TTC549 (cell line): Measurements from ENCODE around the gene HNRNPL.
"Not testable (repeated sequence)": the region's sequence is repeated elsewhere in the genome, so short reads cannot be mapped to it uniquely, and the experiment has no call there.

Experiments
- FAIRE-seq: peaks from 2 replicates; lab custom pipeline; 2012; peaks lifted over from hg19 to GRCh38; lab: Jason Lieb, UNC

Gene HNRNPL

DNA sequence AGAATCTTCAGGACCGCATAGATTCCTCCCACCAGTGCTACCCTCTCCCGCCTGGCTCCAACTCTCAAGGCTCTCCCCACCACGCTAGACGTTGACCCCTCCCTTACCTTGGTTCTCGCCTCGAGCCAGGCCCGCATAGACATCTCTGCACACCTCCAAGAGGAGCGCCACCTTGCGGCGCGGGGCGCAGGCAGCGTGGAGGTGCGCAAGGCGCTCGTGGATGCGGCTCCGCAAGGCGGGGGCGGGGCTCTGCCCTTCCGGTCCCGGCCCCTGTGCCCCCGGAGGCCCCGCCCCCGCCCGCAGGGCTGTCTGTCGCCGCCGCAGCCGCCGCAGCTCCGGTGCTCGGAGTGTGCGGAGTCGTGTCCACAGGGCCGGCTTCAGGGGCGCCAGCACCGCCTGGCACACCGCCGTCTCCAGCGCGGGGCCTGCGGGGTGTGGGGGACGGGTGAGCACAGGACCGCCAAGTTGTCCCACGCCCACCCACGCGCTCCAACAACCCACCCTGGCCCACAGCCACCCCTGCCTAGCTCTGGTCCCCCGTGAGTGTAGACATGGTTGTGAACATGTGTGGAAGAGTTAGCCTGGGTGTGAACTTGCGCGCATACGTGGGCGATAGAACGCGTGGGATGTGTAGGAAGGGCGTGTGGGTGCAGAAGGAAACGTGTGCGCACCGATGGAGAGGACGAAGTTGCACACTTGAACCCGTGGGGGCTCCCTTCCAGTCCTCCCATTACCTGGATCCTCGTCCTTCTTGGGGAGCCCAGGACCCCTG, 20.2 kb upstream of the HNRNPL start:
- FAIRE-seq: no peak

DNA sequence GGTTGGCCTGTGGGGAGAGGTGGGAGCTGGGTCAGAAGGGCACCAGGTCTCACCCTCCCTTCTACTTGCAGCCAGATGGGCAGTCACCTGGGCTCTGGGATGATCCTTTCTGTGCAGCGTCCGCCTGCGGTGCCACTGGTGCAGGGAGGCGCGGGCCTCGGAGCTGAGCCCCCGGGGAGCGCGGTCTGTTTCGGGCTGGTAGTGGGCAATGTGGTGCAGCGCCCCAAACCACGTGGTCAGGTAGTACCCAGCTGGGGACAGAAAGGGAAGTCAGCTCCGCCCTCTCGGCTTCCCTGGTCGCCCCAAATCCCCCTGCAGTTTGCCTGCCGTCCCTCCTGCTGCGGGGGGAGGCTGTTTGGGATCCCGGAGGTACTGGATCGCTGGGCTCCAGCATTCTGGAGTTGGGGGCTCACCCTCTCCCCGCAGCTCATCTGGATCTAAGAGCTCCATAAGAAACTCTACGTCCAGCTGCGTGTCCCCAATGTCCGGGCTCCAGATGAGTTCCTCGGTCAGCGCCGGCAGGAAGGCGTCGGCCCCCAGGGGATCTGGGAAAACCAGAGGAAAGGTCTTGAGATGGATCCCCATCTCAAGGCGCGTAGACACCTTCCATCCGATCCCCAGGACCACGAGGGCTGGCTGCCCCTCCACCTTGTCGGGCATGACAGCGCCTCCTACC, 19.5 kb upstream of the HNRNPL start:
- FAIRE-seq: no peak

DNA sequence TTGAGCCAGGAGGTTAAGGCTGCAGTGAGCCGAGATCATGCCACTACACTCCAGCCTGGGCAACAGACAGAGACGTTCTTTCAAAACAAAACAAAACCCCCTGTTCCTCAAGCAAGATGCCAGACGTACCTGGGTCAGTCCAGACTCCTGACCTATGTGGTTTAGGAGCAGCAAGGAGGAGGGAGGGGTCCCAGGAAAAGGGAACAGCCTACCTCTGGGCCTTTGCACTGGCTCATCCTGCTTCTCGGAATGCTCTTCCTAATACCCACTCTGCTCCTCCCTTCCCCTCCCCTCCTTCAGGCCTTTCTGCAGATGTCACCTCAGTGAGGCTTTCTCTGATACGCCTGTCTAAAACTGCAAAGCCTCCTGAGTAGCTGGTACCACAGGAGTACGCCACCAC, 18.8 kb upstream of the HNRNPL start:
- no peak for FAIRE-seq

DNA sequence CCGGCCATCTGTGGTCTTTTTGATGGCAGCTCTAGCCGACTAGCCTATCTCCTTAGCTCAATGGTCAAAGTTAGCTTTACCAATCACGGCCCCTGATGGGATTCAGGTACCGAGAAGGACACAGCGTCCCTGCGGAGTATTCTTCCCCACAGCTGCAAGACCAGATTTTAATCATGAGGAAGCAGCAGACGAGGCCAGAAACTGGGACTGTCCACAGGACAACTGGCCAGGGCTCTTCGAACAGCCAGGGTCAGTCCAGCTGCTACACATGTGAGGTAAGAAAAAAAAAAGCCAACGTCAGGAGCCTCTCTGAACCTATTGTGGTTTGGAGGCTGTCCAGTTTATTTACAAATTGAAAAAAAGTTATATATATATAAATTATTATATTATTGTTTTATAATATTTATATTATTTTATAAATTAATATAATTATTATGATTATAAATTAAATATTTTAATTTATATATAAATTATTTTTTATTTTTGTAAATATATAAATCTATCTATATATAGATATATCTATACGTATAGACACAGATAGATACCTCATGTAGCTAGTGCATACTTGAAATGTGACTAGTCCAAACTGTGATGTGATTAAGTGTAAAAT, 17.5 kb upstream of the HNRNPL start:
- peak; percentile 74 for FAIRE-seq

DNA sequence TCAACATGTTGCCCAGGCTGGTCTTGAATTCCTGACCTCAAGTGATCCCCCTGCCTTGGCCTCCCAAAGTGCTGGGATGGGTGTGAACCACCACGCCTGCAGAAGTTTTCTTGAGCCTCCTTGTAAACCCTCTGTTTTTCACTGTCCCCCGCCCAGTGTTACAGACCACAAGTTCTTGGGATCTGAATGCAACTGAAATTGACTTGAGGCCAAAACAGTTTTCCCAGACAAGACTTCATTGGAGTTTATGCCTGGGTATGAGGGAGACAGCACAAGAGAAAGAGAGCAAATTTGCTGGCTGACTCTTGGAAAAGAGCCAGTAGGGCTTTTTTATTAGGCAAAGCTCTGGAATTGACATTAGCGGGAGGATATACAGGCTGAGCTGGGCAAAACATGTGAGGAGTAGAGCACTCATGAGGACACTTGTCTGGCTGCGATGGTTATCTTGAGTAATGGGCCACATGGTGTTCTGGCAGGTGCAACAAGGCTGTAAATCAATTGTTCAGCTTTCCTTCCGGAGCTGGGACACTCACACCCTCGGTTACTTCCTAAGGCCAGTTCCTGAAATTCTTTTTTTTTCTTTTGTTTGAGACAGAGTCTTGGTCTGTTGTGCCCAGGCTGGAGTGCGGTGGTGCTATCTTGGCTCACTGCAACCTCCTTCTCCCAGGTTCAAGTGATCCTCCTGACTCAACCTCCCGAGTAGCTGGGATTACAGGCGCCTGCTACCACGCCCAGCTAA, 12.7 kb upstream of the HNRNPL start:
- FAIRE-seq: no peak

DNA sequence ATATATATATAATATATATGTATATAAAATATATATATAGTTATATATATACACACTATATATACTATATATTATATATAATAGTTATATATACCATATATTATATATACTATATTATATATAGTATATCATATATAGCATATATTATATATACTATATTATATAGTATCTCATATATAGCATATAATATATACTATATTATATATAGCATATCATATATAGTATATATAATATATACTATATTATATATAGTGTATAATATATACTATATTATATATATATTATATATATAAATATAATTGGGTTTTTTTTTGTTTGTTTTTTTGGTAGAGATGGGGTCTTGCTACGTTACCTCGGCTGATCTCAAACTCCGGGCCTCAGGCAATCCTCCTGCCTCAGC, 11.6 kb upstream of the HNRNPL start:
- peak; percentile 87 for FAIRE-seq

DNA sequence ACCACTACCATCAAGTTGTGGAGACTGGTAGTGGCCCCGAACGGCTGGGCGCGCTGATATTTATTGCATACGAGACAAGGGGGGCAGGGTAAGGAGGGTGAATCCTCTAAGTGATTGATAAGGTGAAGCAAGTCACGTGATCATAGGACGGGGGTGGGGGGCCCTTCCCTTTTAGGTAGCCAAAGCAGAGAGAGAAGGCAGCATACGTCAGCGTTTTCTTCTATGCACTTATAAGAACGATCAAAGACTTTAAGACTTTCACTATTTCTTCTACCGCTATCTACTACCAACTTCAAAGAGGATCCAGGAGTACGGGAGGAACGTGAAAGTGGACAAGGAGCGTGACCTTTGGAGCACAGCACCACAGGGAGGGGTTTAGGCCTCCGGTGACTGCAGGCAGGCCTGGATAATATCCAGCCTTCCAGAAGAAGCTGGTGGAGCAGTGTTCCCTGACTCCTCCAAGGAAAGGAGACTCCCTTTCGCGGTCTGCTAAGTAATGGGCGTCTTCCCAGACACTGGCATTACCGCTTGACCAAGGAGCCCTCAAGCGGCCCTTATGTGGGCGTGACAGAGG, 9.9 kb upstream of the HNRNPL start:
- FAIRE-seq: not testable (repeated sequence)

DNA sequence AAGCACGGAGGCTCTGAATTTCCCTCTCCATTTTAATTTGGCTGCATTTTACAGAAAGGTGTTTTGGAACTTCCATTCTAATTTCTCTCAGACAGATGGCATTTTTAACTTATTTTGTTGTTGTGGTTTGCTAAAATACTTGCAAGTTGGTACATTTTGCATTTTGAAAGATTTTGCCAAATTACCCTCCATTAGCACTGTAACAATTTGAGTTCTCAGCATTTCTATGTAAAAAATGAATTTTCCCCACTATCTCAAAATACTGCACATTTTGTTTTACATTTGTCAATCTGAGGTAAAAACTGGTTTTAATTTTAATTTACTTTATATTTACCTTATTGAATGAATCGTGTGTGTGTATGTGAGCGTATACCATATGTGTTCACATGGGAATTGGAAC, 7.0 kb upstream of the HNRNPL start:
- no peak for FAIRE-seq

DNA sequence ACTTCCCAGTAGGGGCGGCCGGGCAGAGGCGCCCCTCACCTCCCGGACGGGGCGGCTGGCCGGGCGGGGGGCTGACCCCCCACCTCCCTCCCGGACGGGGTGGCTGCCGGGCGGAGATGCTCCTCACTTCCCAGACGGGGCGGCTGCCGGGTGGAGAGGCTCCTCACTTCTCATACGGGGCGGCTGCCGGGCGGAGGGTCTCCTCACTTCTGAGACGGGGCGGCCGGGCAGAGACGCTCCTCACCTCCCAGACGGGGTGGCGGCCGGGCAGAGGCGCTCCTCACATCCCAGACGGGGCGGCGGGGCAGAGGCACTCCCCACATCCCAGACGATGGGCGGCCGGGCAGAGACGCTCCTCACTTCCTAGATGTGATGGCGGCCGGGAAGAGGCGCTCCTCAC, 6.0 kb upstream of the HNRNPL start:
- FAIRE-seq: not testable (repeated sequence)

DNA sequence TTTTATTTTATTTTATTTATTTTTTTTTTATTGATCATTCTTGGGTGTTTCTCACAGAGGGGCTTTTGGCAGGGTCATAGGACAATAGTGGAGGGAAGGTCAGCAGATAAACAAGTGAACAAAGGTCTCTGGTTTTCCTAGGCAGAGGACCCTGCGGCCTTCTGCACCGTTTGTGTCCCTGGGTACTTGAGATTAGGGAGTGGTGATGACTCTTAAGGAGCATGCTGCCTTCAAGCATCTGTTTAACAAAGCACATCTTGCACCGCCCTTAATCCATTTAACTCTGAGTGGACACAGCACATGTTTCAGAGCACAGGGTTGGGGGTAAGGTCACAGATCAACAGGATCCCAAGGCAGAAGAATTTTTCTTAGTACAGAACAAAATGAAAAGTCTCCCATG, 5.2 kb upstream of the HNRNPL start:
- not testable (repeated sequence) for FAIRE-seq

DNA sequence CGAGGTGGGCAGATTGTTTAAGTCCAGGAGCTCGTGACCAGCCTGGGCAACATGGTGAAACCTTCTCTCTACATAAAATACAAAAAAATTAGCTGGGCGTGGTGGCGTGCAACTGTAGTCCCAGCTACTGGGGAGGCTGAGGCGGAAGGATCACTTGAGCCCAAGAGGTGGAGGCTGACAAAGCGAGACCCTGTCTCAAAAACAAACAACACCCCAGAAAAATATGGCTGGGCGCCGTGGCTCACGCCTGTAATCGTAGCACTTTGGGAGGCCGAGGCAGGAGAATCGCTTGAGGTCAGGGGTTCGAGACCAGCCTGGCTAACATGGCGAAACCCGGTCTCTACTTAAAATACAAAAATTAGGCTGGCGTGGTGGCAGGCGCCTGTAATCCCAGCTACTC, 3.4 kb upstream of the HNRNPL start:
- FAIRE-seq: no peak

DNA sequence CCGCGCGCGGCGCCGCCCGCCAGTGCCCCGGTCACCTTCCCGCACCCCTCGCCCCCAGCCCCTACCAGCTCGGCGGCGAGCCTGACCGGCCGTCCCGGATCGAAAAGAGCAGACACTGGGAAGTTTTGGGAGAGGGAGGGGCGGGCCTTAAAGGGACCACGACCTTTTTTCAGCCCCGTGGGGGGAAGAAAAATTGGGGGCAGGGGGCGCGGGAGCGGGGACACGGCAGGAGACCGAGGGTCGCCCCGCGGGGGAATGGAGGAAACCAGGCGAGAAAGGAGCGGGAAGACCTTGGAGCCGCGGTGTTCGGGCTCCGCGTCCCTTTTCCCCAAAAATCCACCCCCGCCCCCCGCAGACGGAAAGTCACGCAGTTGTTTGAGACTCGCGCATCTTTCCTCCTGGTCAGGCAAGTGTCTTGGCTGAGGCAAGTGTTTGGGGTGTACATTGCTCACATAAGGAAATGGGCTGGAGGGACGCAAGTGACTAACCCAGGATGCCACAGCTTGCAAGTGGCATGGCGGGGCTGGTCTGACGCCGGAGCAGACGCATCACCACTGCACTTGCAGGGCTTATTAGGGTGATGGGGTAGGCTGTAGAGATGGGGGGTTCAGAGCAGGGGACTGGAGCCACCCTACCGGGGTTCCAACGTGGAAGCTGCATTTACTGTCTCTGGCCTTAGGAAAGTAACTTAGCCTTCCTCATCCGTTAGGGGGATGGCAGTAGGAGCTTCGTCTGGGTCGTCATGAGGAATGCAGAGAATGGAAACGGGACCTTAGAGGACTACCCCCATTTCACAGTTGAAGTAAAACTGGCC, 2.7 kb upstream of the HNRNPL start:
- FAIRE-seq: no peak

DNA sequence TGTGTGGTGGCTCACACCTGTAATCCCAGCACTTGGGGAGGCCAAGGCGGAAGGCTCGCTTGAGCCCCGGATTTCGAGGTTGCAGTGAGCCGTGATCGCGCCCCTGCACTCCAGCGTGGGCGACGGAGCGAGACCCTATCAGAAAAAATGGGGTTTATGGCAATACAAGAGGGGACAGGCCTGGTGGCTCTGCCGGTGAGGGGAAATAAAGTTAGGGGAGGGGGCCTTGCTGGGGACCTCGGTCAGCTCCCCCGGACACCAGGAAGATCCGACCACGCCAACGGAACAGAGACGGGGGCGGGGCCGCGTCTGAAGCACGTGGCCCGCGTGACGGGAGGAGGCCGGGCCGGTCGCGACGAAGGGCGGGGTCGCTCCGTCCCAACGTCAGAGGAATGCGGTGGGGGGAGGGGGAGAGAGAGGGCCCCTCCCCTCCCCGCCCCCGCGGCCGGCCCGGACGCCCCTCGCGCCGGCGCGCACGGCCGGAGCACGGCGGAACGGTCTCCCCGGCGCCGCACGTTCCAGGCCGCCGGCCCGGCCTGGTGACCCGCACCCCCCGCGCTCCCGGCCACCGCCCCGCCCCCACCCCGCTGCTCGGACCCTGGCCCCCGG, 1.9 kb upstream of the HNRNPL start:
- no peak for FAIRE-seq

DNA sequence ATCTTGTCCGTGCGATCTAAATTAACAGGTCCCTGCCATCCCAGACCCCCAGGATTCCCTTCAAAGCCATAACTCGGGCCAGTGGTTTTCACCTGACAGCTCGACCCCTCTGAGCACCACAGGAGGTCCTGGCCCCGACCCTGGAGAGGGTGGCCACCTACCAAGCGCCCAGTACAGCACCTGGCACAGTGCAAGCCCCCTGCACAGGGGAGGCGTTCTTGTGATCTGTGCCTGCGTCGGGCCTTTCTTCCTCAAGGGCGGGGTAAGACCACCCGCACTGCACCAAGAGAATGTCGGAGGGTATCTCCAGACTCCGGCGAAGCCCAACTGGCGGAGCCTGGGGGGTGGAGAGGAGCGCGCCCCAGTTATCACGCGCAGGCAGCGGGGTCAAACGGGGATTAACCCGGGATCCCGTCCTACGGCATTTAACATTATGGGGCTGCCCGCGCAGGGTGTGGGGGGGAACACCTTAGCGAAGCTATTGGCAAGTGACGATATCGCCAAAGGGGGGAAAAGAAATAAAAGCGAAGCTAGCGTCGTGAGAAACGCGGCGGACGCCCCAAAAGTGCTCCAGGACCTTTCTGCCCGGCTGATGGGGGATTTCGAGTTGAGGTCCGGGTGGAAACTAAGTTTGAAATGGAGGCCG, 1.3 kb upstream of the HNRNPL start:
- no peak for FAIRE-seq

DNA sequence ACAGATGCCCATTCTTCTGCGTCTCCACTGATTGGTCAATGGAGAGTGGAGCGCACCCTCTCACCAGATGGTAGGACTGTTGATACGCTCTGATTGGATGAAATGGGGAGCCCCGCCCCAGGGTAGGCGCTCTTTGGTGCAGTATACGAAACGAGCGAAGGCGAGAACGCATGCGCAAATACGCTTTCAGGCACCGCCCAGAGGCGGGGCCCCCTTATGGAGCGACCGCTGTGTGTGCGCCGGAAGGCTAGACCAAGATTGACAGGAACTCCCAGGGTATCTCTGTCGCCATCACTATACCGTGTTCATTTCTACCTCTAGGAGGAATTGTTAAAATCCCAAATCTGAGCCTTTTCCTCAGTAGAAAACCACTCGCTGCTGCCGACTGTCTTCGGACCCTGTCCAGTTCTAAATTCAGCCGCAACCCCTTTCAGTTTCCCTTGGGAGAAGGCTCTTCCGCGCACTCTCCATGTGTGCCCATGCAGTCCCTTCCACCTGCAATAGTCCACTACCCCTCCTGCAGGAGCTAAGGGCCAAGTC, 720 bp upstream of the HNRNPL start:
- peak; percentile 99 for FAIRE-seq

DNA sequence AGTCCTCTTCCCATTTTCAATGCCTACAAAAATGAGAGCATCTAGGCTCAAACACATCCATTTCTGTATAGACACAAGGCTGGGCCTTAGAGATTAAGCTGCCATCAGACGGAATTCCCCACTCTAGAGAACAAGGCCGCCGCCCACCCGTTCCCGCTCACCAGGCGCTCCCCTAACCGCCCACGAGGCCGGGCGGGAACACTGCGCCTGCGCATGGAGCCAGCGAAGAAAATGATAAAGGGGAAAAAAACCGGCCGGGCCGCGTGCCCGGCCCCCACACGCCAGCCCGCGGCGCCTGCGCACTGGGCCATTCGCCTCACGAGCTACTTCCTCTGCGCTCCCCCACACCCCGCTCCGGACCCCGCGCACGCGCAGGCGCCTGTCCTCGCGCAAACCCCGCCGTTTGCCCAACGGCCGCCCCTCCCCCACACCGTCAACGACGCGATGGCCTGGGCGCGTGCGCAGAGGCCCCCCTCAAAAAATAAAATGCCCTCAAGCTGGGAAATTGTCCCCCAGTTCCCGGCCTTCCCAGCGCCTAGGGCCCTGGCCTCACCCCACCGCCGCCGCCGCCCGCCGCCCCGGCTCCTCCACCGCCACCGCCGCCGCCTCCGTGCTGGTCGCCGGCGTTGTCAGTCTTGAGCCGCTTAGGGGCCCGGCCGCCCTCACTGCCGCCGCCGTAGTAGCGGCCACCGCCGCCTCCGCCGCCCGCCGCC, 483 bp downstream of the HNRNPL start:
- no peak for FAIRE-seq

DNA sequence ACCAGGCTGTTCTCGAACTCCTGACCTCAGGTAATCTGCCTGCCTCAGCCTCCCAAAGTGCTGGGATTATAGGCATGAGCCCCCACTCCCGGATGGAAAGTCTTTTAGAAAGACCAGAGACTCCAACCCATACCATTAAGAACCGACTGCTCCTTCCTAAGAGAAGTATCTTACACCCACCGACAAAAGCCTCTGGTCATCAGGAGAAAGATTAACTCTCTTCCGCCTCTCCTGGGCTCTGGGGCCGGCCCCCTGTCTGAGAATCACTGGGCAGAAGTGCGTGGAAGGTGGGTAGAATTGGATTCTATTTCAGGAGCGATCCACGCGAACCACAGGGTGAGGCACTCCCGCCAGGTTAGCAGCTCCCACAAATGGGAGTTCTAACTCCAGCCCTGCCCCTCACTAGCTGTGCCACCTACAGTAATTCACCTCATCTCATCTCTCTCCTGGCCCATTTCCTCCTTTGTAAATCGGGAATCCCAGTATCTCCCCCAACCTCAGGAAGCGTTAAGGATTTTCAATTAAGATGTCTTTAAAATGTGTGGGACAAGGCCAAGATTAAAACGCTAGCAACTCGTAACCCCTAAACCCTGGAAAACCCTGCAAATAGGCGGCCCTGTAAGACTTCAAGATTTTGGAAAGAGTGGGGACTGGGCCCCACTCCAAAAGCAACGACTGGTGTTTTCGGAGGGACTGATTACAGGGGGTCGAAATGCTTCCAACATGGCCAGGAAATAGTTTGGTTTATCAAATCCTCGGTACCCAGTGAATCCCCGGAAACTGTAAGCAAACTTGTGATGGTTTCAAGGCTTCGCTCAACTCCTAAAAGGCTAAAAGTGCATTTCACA, 1.3 kb downstream of the HNRNPL start:
- no peak for FAIRE-seq

DNA sequence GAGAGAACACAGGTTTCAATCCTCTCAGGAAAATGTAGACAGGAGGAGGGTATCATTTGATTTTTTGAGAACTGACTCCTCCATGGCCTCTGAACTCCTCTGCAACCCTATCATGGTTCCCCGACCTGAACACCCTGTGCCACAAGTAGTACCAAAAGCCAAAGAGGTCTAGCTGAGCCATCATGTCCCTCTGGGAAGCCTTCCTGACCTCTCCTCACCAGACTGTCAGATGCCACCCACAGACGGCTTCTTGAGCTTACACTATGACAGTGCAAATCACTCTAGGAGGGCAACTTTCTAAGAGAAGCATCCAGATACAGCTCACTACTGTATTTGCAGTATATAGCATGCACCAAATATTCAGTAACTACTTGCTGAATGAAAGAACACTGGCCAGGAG, 3.7 kb downstream of the HNRNPL start:
- no peak for FAIRE-seq
